GM21390 (cell line): ENCODE data around the gene FUZ.
"Not testable (repeated sequence)": the region's sequence is repeated elsewhere in the genome, so short reads cannot be mapped to it uniquely, and the experiment has no call there.

Experiments
- ATAC-seq: cut with Tn5 transposase; IDR thresholded peaks from one replicate; pipeline ENCODE4 v1.9.1; 2021; ENCODE audit not compliant: unreplicated experiment

Gene FUZ

DNA sequence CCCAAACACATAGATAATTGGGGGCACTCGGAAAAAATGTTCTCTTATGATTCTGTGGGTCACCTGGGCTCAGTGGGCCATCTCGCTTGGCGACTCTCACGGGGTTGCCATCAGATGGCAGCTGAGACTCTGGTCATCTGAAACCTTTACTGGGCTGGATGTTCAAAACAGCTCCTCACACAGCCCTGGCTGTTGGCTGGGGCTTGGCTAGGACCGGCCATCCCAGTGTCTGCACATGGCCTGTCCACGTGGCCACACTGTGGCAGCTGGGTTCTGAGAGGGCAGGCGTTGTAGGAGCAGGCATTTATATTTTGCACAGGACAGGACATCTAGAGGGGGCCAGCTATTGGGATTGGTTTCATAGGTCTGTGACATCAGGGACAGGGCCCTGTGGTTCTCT lies 20.5 kb upstream of the FUZ start:
- no peak for ATAC-seq

DNA sequence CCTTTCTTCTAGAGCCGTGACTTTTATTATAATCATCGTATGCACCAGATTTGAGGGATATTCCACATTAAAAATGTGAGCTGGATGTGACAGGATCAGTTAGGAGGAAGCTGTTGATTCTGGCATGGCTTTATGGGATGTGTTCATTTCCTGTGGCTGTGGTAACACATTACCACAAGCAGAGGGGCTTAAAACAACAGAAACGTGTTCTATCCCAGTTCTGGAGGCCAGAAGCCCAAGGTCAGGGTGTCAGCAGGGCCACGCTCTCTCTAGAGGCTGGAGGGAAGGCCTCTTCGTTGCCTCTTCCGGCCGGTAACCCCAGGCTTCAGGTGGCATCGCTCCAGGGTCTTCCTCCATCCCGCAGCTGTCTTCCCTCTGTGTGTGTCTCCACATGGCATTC lies 19.5 kb upstream of the FUZ start:
- no peak for ATAC-seq

- no peak for ATAC-seq
These were observed 18.5 kb upstream of the FUZ start for GRCh38 chr19:49831592-49831991.

DNA sequence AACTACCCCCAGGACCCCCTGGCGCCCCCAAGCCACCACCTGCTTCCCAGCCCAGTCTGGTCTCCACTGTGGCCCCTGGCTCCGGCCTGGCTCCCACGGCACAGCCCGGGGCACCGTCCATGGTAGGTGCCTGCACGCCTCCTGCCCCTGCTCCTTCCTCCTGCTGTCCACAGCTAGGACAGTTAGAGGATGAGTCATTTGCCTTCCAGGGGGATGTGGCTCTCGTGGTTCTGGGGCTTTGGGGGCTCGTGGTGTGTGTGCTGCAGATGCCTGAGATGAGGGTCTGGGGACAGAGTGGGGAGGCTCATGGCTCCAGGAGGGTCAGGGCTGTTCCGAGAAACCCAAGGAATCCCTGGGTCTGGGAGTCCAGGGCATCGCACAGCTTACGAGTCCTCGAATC lies 17.7 kb upstream of the FUZ start:
- ATAC-seq: no peak

GRCh38 chr19:49829721-49830120 lies 16.6 kb upstream of the FUZ start:
- no peak for ATAC-seq

DNA sequence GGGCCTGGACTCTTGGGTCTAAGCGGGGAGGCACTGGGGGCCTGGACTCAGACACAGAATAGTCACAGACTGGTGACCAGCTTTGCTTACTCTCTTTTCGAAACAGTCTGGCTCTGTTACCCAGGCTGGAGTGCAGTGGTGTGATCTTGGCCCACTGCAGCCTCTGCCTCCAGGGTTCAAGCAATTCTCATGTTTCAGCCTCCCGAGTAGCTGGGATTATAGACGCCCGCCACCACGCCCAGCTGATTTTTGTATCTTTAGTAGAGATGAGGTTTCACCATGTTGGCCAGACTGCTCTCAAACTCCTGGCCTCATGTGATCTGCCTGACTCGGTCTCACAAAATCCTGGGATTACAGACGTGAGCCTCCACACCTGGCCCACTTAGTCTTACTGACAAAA lies 16.1 kb upstream of the FUZ start:
- no peak for ATAC-seq

GRCh38 chr19:49827034-49827433 lies 13.9 kb upstream of the FUZ start:
- ATAC-seq: no peak

- no peak for ATAC-seq
These were observed 11.6 kb upstream of the FUZ start for GRCh38 chr19:49824662-49825061.

DNA sequence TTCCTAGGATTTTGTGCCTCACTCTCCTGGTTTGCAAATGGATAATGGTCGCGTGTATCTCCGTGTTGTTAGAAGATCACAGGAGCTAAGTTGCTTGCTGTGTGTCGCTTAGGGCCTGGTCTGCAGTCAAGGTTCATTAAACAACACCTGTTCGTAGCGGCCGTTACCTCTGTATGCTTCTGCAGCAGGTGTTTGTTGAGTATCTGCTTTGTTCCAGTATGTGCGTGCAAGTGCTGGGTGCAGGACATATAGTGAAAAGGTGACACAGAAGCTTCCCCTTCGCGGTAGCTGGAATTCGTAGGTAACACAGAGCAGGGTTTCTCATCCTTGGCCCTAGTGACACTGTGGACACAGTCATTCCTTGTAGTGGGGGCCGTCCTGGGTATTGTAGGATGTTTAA lies 10.4 kb upstream of the FUZ start:
- ATAC-seq: no peak

- no peak for ATAC-seq
These were observed 7.0 kb upstream of the FUZ start for GRCh38 chr19:49820125-49820524.

DNA sequence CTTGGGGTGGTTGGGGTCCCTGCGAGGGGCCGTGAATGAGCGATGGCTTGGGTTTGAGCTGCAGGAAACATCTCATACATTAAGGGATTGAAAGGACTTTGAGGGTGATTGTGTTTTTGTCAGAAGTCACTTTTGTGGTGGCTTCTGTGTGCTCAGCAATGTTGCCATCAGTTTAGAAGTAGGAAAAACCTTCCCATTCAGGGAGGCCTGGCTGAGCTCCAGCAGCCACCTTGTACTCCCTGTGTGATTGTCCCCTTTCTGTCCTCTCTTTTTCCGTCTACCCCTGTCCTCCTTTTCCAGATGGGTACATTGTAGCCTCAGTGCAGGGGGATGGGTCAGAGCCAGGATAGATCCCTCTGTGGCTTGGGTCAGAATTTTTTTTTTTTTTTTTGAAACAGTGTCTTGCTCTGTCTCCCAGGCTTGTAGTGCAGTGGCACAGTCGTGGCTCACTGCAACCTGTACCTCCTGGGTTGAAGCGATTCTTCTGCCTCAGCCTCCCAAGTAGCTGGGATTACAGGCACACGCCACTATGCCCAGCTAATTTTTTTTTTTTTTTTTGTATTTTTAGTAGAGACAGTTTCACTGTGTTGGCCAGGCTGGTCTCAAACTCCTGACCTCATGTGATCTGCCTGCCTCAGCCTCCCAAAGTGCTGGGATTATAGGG lies 6.5 kb upstream of the FUZ start:
- ATAC-seq: not testable (repeated sequence)

- ATAC-seq: no peak
These were observed 5.7 kb upstream of the FUZ start for GRCh38 chr19:49818649-49819370.

GRCh38 chr19:49817964-49818648 lies 5.0 kb upstream of the FUZ start, which contains the start of gene MED25:
TSS of gene MED25 (plus strand) at chr19:49818289. CDS start at chr19:49818342, 53 bp downstream.
- peak; percentile 71 for ATAC-seq

- ATAC-seq: no peak
These were observed 3.5 kb upstream of the FUZ start for GRCh38 chr19:49816590-49816989.

GRCh38 chr19:49814010-49814409 lies 918 bp upstream of the FUZ start:
- ATAC-seq: no peak

DNA sequence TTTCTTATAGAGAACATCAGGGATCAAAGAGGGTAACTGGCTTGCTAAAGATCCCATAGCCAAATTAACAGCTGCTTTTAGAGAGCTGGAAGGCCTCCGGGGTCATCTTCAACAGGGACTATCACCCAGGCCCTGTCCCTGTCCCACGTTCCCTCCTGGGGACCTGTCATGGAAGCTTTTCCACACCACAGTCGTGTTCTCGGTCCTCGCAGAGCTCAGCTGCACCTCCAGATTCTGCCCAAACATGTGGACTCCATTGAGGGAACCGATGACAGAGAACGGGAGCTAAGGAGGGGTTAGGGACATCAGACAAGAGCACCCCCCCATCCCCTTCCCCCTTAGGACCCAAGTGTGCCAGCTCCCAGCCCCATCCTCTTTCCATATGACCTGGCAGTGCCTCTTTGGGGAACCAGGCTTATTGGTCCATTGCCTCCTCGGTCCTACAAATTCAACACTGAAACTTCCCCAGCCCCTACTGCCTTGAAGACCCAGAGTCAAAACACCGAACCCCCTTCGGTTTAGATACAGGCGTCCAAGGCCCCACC lies 568 bp downstream of the FUZ start:
- no peak for ATAC-seq

DNA sequence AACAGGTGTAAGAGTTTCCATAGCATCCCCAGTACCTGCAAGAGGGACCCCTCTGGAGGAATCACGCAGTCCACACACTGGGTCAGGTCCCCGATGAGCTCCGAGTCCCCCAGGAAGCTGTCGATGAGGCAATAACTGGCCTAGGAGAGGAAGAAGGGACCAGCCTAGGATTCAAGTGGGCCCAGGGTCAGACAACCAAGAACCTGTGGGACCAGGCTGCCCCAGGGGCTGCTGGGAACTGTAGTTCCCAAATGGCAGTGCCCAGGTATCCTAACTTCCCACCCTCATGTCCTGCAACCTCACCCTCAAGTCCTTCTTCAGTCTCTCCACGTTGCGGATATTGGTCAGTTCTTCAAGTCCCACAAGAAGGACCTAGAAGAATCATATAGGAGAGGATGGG lies 1.8 kb downstream of the FUZ start:
- ATAC-seq: no peak

DNA sequence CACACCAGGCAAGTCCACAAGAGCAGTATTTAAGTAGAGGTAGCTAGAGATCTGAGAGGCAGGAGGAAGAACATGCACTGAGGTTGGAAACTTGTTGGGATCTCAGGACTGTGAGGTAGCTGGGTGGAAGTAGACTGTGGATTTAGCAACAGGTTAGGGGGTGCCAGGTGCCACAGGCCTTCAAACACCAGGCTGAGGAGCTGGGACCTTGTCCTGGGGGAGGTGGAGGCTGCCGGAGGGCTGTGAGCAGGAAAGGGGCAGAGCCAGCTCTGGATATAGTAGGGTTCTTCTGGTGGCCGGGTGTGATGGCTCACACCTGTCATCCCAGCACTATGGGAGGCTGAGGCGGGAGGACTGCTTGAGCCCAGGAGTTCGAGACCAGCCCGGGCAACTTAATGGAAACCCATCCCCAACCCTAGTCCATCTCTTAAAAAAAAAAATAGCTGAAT lies 3.1 kb downstream of the FUZ start:
- no peak for ATAC-seq

GRCh38 chr19:49809160-49809940 lies 3.7 kb downstream of the FUZ start:
- ATAC-seq: no peak

DNA sequence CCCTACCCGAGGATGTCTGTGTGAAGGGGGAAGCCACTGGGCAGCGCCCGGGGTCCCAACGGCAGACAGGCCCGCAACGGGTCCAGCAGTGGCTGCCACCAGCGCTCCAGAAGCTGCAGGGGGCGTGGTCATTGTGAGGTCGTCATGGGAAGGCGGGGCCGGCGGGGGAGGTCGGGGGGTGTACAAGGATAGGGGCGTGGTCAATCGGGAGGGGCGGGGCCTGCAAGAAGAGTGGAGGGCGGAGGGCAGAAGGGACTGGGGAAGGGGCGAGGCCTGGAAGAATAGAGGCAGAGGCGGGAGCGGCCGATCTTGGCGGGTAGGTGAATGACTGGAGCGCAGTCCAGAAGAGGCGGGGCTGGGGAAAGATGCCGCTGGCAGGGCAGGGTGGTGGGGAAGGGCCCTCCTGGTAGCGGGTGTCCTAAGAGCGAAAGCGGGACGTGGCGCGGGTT lies 4.4 kb downstream of the FUZ start:
- ATAC-seq: no peak
